Muscle layer of colon (tissue), 2 donors: ENCODE data around the gene IDNK.

ENCODE experiments used
- H3K27ac ChIP-seq: one replicate; pipeline ENCODE4 v1.7.0; 2013; ENCODE audit warnings: low read depth, mild to moderate bottlenecking, low read length, moderate library complexity
- H3K27me3 ChIP-seq, 2 donors: one replicate each; pipeline ENCODE4 v1.7.0; 2013; ENCODE audit warnings: low read length in 2 of 2, mild to moderate bottlenecking in 2 of 2; ENCODE audit not compliant: insufficient read depth in 2 of 2, control insufficient read depth in 1 of 2
- H3K36me3 ChIP-seq: one replicate; pipeline ENCODE4 v1.7.0; 2013; ENCODE audit warnings: mild to moderate bottlenecking, low read length; ENCODE audit not compliant: insufficient read depth
- H3K4me1 ChIP-seq: one replicate; pipeline ENCODE4 v1.7.0; 2013; ENCODE audit warnings: mild to moderate bottlenecking, low read length; ENCODE audit not compliant: insufficient read depth
- H3K4me3 ChIP-seq, 2 donors: one replicate each; pipeline ENCODE4 v1.7.0; 2013; ENCODE audit warnings: low read length in 2 of 2, low read depth in 1 of 2, mild to moderate bottlenecking in 1 of 2, moderate library complexity in 1 of 2
- H3K9ac ChIP-seq: one replicate; pipeline ENCODE4 v1.7.0; 2013; ENCODE audit warnings: low read length
- H3K9me3 ChIP-seq: one replicate; pipeline ENCODE4 v1.7.0; 2013; ENCODE audit warnings: mild to moderate bottlenecking, low read length
- donor health status: abdominal sarcoma.
- donor health status: Adenocarcinoma of cecum.

The IDNK gene

DNA sequence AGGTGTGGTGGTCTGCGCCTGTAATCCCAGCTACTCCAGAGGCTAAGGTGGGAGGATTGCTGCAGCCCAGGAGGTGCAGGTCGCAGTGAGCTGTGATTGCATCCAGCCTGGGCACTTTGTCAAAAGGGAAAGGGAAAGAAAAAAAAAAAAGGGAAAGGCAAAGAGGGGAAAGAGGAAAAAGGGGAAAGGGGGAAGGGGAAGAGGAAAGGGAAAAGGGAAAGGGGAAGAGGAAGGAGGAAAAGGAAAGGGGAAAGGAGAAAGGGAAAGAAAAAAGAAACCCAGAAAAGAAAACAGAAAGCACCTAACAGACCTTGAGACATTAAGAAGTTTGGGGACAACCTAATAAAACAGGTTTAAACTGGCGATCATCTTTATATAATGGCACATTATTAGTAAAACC is 40.0 kb downstream of the IDNK start:
- Histone ChIP-seq H3K9ac (no peak overlapping the region), H3K27ac (no peak overlapping the region), H3K9me3 (no peaks in the 10 kb centered on the region), H3K27me3 (no peaks in the 10 kb centered on the region), H3K4me3 (no peak overlapping the region), H3K36me3 (peaks cover 75% of the 10 kb centered on the region), H3K4me1 (no peaks in the 10 kb centered on the region)

DNA sequence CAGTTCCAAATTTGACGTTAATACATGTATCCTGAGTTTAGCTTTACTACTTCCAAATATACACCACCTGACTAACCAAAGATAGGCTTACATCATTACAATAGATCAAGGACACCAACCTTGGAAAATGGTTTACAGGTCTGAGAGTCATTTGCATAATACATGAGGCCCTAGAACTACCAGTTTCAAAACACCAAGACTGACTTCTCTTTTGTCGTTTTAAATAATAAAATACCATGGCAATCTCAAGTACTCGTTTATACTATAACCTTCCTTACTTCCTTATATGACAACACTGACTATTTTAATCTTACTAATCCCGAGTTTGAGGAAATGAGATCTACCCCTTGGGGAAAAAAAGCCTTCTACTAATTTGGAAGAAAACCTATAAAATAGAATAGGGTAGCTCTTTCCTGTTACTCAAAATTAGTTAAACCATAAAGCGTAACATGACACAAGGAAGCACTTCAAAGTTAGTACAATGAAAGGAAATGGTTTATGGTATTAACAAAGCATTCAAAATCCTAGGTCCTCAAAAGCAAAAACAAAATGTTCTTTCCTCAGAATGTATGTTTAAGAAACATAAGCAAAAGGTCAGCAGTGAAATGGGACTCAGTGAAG is 42.7 kb downstream of the IDNK start:
- no peaks in the 10 kb centered on the region for H3K27me3 ChIP-seq
- no peaks in the 10 kb centered on the region for H3K4me1 ChIP-seq
- no peak overlapping the region for H3K27ac ChIP-seq
- peaks cover 54% of the 10 kb centered on the region for H3K36me3 ChIP-seq
- H3K9me3 ChIP-seq, result no peaks in the 10 kb centered on the region
- H3K4me3 ChIP-seq, result no peak overlapping the region
- no peak overlapping the region for H3K9ac ChIP-seq

GRCh38 chr9:83669067-83669466 is 46.1 kb downstream of the IDNK start:
- H3K4me1 ChIP-seq, result no peaks in the 10 kb centered on the region
- no peak overlapping the region for H3K27ac ChIP-seq
- peaks cover 33% of the 10 kb centered on the region for H3K36me3 ChIP-seq
- H3K9ac ChIP-seq, result no peak overlapping the region
- no peaks in the 10 kb centered on the region for H3K27me3 ChIP-seq
- no peaks in the 10 kb centered on the region for H3K9me3 ChIP-seq
- H3K4me3 ChIP-seq, result no peak overlapping the region

DNA sequence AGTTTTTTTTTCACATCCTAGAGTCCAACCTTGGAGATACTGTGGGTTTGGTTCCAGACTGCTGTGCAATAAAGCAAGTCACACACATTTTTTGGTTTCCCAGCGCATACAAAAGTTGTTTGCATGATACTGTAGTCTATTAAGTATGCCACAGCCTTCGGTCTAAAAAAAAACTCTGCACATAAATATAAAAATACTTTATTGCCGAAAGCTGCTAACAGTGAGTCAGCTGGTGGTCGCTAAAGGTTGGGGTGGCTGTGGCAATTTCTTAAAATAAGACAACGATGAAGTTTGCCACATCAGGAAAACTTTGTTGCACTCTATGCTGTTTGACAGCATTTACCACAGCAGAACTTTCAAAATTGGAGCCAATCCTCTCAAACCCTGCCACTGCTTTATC is 47.4 kb downstream of the IDNK start:
- Histone ChIP-seq H3K4me1 (no peaks in the 10 kb centered on the region), H3K36me3 (peaks cover 25% of the 10 kb centered on the region), H3K9me3 (no peaks in the 10 kb centered on the region), H3K27me3 (no peaks in the 10 kb centered on the region), H3K9ac (no peak overlapping the region), H3K27ac (no peak overlapping the region), H3K4me3 (no peak overlapping the region)

DNA sequence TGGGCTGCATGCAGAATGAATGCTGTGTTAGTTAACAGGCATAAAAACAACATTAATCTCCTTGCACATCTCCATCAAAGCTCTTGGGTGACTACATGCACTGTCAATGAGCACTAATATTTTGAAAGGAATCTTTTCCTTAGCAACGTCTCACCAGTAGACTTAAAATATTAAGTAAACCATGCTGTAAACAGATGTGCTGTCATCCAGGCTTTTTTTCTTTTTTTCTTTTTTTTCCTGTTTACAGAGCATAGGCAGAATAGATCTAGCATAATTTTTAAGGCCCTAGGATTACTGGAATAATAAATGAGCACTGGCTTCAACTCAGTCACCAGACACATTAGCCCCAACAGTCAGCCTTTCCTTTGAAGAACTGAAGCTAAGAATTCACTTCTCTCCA is 48.5 kb downstream of the IDNK start:
- H3K27me3 ChIP-seq, result no peaks in the 10 kb centered on the region
- peaks cover 26% of the 10 kb centered on the region for H3K36me3 ChIP-seq
- no peak overlapping the region for H3K9ac ChIP-seq
- H3K4me3 ChIP-seq, result no peak overlapping the region
- H3K4me1 ChIP-seq, result no peaks in the 10 kb centered on the region
- H3K27ac ChIP-seq, result no peak overlapping the region
- no peaks in the 10 kb centered on the region for H3K9me3 ChIP-seq

- Histone ChIP-seq H3K9ac (no peak overlapping the region), H3K27me3 (no peaks in the 10 kb centered on the region), H3K4me1 (no peaks in the 10 kb centered on the region), H3K9me3 (no peaks in the 10 kb centered on the region), H3K36me3 (peaks cover 34% of the 10 kb centered on the region), H3K4me3 (no peak overlapping the region), H3K27ac (no peak overlapping the region)
Observed at GRCh38 chr9:83675466-83675865, 52.5 kb downstream of the IDNK start.

DNA sequence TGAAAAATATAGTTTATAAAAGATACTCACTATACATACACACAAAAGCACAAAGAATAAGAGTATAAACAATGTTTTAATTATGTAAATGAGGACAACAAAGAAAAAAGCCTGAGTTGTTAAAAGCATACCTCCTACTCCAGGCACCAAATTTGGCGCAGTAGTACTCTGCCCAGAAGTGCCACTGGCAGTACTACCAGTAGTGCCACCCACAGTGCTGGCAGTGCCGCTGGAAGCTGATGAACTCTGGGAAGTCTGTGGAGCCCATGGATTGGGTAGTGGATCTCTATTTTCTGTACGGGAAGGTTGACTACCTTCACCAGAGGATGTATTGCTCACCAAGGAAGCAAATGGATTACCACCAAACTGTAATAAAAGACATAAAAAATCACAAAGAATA is 54.7 kb downstream of the IDNK start:
- Histone ChIP-seq H3K9ac (no peak overlapping the region), H3K36me3 (peaks cover 41% of the 10 kb centered on the region)

DNA sequence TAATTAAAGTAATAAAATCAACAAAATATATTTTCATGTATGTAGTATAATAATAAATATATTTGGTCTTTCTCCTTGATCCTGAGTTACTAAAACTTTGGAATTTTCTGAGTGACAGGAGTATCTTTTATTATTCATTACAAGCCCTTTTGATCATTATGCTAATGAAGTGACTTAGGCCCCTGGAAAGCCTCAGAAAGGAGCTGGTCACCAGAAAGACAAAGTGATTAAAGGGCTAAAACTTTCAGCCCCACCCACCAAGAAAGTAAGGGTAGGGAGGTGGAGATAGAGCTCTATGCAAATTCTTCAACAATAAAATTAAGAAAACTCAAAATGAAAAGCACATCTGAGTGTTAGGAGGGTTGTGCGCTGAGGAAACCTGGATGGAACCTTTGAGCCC is 57.3 kb downstream of the IDNK start:
- Histone ChIP-seq H3K4me1 (no peaks in the 10 kb centered on the region), H3K4me3 (no peak overlapping the region), H3K9me3 (no peaks in the 10 kb centered on the region), H3K9ac (no peak overlapping the region), H3K36me3 (peaks cover 35% of the 10 kb centered on the region), H3K27ac (no peak overlapping the region), H3K27me3 (no peaks in the 10 kb centered on the region)

More for the DNA sequence above, 54.7 kb downstream of the IDNK start:
- H3K27me3 ChIP-seq, result no peaks in the 10 kb centered on the region
- no peaks in the 10 kb centered on the region for H3K9me3 ChIP-seq
- H3K4me1 ChIP-seq, result no peaks in the 10 kb centered on the region
- H3K4me3 ChIP-seq, result no peak overlapping the region
- no peak overlapping the region for H3K27ac ChIP-seq

- Histone ChIP-seq H3K9me3 (no peaks in the 10 kb centered on the region), H3K36me3 (peaks cover 31% of the 10 kb centered on the region), H3K27me3 (no peaks in the 10 kb centered on the region), H3K9ac (no peak overlapping the region), H3K4me3 (no peak overlapping the region), H3K27ac (no peak overlapping the region), H3K4me1 (no peaks in the 10 kb centered on the region)
Observed at GRCh38 chr9:83681490-83681889, 58.5 kb downstream of the IDNK start.

DNA sequence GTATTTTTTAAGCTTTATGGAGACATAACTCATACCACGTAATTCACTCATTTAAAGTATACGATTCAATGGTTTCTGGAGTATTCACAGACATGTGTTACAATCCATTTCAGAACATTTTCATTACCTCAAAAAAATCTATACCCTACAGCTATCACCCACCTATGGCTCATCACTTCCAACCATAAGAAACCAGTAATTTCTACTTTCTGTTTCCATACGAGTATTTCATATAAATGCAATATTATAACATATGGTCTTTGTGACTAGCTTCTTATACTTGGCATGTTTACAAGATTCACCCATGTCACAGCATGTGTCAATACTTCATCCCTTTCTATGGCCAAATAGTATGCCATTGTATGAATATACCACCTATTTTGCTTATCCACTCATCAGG is 66.0 kb downstream of the IDNK start:
- no peaks in the 10 kb centered on the region for H3K36me3 ChIP-seq
- H3K9me3 ChIP-seq, result no peaks in the 10 kb centered on the region
- H3K27ac ChIP-seq, result no peak overlapping the region
- H3K9ac ChIP-seq, result no peak overlapping the region
- H3K4me1 ChIP-seq, result peaks cover 12% of the 10 kb centered on the region
- no peak overlapping the region for H3K4me3 ChIP-seq
- no peaks in the 10 kb centered on the region for H3K27me3 ChIP-seq

GRCh38 chr9:83691492-83691891 is 68.5 kb downstream of the IDNK start:
- peaks cover 20% of the 10 kb centered on the region for H3K4me1 ChIP-seq
- H3K27ac ChIP-seq, result no peak overlapping the region
- no peak overlapping the region for H3K9ac ChIP-seq
- no peaks in the 10 kb centered on the region for H3K27me3 ChIP-seq
- no peaks in the 10 kb centered on the region for H3K9me3 ChIP-seq
- no peak overlapping the region for H3K4me3 ChIP-seq
- no peaks in the 10 kb centered on the region for H3K36me3 ChIP-seq
